Activated gamma-delta T cell treated with anti-CD3 and anti-CD28 coated beads, Interleukin-2, amount 50 U/mL, for 16 hours (primary cell): ENCODE measurements around the gene HOTAIR.

Experiments
- DNase-seq: peaks from one replicate; pipeline ENCODE4 v3.0.0-alpha.2; 2020; ENCODE audit warnings: low read depth

Gene HOTAIR

DNA sequence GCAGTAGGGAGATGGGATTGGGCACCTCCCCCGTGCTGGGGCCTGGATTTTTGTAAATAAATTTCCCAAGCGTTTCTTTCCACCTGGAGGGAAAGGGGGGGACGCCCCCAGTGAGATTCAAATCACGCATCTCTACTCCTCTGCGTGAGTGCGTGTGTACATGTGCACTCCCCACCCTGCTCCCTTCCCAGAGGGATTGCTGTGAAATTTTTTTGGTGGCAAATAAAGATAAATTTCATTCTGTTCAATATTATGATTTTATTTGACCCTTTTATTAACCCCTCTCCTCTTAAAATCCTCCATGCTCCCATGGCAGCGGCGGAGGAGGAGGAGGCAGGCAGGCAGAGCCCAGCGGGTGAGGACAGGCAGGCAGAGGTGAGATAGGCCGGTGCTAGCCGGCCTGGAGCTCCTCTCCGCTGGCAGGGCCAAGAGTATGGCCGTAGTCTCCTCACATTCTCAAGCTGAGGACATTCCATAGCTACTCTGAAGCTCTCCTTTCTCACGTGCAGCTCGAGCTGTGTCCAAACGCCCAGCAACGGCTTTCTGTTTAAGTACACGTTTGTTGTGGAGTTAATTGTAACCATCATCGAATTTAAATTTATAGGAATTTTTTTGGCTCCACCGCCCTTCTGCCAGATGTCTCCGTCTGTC, 1.5 kb upstream of the HOTAIR start:
- no peak for DNase-seq

GRCh38 chr12:53975479-53976152, 862 bp upstream of the HOTAIR start:
- DNase-seq = no peak

DNA sequence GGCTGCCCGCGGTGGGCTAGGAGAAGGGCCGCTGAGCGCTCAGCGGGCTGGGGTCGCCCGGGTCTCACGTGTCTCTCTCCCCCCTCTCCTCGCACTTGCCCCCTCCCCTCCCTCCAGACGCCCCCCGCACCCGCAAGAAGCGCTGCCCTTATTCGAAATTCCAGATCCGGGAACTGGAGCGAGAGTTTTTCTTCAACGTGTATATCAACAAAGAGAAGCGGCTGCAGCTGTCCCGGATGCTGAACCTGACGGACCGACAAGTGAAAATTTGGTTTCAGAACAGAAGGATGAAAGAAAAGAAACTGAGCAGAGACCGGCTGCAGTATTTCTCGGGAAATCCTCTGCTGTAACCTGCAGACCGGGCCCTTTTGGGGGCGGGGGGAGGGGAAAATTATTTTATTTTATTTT, 314 bp upstream of the HOTAIR start:
- DNase-seq = no peak

GRCh38 chr12:53973236-53974042, 1.3 kb downstream of the HOTAIR start:
- no peak for DNase-seq

DNA sequence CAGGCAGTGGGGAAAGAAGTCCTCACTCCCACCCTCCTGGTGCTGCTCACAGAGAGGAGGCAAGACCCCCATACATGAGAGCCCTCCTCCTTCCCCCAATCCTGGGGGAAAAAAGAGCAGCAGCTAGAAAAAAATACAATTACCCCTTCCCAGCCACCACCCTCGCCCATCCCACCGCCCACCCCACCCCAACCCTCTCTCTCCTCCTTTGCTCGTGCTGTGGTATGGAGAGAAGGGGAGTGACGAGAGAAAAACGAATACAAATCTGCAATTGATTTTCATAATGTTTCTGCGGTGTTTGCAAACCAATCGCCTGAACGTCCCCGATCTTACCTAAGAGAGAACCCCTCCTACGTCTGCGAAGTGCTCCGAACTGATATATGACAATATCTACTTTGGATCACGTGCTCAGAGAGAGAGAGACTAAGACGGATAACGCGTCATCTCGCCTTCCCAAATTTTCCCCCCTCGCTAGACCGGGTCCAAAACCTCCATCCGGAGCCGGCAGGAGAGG, 2.0 kb downstream of the HOTAIR start, which contains the start of gene HOXC11:
Gene HOXC11 (plus strand): TSS at position 405 of the 514 bp plus-strand sequence. CDS start 116 bp downstream, outside the sequence.
- DNase-seq = no peak

GRCh38 chr12:53972152-53972702, 2.5 kb downstream of the HOTAIR start:
- DNase-seq = no peak

DNA sequence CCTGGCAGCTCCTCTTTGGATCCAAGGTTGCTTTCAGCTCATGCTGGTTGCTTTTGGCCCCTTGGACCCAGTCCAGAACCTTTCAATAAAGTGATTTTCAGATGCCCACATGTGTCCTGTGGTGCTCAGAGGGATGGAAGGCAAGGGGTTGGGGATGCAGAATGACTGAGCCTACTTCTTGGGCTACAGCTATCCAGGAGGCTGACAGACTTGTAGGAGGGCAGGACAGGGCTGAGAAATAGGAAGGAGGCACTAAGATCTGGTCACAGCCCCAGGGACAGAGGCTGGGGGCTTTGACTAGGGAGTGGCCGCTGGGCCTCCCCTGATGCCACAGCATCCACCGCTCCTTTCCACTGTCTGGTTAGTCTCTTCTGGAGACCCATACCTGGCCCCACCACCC, 3.1 kb downstream of the HOTAIR start:
- no peak for DNase-seq

DNA sequence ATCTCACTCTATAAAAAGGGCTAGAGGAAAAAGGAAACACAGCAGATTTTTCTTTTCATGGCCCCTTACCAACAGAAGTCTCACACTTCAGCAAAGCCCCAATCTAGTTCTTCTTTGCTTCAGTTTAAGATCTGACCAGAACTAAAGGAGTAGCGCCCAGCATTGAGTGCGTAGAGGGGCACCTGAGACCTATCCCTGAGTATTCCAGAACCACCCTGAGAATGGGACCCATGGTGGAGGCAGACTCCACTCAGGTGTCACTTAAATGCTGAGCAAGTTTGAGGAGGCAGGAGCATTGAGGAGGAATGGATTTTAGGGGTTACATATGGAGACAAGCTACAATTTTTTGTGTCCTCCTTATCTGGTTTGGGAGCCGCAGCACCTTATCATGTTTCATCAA, 3.6 kb downstream of the HOTAIR start:
- no peak for DNase-seq

- no peak for DNase-seq
These were observed 4.3 kb downstream of the HOTAIR start for GRCh38 chr12:53970451-53970850.

GRCh38 chr12:53969588-53970259, 5.0 kb downstream of the HOTAIR start:
- DNase-seq = no peak

- DNase-seq = no peak
These were observed 6.3 kb downstream of the HOTAIR start for GRCh38 chr12:53968214-53969127.

GRCh38 chr12:53967421-53967925, 7.3 kb downstream of the HOTAIR start:
- DNase-seq = no peak

DNA sequence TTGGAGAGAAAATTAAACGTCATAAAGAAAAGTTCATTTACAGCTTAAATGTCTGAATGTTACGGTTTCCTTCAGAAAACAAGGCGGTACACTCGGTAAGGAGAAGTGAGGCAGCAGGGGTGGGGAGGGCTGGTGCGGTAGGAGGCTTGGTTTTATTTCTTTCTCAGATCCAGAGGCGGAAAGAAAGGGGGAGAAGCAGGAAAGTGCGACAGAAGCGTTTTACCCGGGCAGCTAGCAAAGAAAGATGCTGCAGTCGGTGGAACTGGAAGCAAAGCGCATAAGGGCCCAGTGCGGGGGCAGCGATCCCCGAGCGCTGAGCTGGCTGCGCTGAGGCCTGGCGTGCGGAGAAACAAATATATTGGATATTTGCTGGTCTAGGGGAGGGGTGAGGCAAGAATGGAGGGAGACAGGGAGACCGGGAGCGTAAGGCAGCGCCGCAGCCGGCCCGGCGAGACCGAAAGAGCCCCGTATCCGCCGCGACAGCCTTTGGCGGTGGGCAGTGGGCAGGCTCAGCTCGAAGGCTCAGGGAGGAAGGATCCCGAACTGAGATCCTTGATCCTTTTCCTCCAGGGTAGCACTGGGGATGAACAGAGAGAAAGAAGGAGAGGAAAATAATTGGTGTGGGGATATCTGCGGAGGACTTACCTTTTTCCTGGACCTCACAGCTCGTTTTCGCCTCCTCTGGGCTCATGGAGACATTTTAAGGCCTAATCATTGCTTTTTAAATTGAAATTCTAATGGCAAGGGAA, 8.2 kb downstream of the HOTAIR start:
- DNase-seq = no peak

DNA sequence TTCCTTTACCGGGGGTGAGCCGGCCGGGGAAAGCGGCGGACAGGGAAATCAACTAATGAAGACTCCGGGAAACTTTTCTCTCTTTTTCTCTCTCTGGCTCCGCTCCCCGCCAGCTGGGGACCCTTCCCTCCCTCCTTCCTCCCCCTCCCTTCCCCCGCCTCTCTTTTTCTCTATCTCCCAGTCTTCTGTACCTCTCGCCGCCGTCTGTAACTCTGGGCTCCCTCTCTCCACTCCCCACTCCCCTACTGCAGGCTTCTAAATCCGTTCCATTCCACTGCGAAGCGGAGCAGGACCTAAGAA, 8.7 kb downstream of the HOTAIR start:
- DNase-seq = no peak

GRCh38 chr12:53965281-53966084, 9.3 kb downstream of the HOTAIR start:
- no peak for DNase-seq

DNA sequence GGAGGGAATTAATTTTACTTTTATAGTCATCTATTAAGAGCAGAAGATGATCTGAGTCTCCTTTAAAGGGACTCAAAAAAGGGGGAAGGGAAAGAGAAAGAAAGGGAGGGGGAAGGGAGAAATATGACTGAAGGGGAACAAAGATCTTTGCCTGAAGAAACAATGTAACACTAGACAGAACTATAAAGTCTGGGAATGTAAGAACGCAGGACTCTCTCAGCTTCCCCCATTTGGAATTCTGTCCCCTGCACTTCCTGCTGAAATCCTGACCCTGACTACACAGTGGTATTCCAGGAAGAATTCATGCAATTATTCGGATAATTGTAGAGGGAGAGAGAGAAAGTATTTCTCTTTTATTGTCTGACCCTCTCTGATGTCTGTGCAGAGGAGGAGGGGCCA, 10.4 kb downstream of the HOTAIR start:
- DNase-seq = no peak

DNA sequence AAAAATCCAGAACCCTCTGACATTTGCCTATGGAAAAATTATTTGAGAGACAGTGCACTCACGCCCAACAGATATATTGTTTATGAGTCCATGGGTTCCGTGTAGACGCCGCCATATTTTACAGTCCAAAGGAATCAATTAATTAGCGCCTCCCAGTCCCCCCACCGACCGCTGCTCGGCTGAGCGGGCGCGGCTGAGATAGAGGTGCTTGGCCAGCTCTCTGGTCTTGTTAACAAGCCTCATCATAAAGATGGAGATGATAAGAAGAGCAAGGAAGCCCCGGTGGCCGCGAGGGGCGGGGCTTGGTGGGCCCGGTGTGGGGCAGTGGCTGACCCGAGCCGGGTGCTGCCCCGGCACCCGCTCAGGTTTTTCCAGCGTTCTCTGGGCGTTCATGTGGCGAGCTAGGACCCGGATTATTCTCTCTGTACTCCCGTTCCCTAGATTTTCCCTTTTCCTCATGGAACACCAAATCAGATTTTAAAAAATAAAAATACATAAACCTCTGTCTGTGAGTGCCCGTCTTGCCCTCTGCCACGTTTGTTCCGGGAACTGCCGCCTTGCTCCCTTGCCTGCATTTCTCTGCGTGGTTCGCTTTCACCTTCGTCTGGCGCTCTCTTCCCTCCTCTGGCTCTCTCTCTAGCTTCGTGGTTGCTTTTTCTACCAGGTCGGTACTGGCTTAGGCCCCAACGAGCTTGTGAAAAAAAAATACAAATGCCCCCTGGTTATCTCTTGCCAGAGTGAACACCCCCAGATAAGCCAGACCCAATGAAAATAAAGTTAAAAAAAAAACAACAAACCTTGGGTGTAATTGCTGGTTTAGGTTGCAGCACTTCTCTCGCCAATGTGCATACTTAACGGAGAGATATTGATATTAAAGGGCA, 11.1 kb downstream of the HOTAIR start:
- no peak for DNase-seq

DNA sequence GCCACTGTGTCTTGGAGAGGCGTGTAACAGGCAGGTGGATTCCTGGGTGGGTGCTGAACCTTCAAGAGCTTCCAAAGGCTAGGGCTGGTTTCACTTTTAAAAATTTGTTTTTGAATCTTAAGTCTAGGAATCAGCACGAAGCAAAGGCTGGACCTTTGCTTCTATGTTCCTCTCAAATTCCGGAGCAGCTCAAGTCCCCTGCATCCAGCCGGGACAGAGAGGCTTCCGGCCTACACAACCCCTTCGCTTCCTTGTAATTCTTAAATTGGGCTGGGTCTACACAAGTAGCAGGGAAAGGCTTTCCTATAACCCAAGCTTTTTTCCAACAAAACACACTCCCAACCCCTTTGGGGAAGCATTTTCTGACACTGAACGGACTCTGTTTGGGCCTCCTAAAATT, 11.7 kb downstream of the HOTAIR start:
- DNase-seq = no peak
